IMR-90 (cell line): ENCODE results near the gene TNFRSF11A.

Experiments used
- POLR2A ChIP-seq: IDR thresholded peaks from 2 replicates; pipeline ENCODE4 v1.6.1; 2012; ENCODE audit warnings: mild to moderate bottlenecking, low read depth, low read length
- RAD21 ChIP-seq: IDR thresholded peaks from 2 replicates; pipeline ENCODE4 v1.6.1; 2012; ENCODE audit warnings: low read length, improper control_type of control experiment
- TF ChIP-seq, protein P1 (sequence below): conservative IDR thresholded peaks from 2 replicates; pipeline ENCODE4 v1.5.1; 2012; ENCODE audit warnings: mild to moderate bottlenecking, low read depth, low read length, improper control_type of control experiment

DNA sequence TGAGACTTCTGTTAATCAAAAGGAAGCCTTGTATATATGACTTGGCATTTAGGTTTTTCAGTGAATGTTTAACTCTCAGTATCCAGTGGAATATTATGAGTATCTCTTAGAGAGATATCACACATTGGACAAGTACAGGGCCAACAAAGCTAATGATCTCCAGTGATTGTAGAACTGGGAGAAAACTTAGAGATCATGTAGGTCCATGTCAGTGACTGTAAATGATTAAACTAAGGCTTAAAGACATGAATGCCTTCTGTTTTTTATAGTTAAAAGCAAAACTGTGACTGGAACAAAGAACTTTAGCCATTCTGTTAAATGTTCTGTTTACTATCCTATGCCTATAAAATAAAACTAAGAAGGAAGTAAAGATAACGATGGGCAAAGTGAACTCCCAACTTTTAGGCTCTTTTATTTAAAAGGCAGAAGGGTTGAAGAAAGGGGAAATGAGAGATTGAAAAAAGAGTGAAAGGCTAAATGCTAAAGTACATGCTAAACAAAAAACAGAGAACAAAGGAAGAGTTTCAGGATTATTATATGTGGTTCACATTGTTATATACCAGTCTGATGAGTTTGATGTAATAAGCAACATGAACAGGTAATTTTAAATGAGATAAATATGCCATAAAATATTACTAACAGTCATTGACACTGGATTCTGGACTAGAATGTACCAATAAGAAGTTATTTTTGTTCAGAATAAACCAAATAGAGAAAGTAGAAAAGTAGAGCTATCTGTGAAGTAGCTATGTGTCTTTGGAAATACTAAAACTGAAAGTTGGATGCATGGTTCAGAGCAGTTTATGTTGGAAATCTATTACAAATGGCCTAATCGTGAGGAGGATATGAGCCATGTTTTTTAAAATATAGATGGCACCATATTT, 37.1 kb upstream of the TNFRSF11A start:
- TF ChIP-seq RAD21 (no peak), POLR2A (no peak)
- TF ChIP-seq, protein P1, sequence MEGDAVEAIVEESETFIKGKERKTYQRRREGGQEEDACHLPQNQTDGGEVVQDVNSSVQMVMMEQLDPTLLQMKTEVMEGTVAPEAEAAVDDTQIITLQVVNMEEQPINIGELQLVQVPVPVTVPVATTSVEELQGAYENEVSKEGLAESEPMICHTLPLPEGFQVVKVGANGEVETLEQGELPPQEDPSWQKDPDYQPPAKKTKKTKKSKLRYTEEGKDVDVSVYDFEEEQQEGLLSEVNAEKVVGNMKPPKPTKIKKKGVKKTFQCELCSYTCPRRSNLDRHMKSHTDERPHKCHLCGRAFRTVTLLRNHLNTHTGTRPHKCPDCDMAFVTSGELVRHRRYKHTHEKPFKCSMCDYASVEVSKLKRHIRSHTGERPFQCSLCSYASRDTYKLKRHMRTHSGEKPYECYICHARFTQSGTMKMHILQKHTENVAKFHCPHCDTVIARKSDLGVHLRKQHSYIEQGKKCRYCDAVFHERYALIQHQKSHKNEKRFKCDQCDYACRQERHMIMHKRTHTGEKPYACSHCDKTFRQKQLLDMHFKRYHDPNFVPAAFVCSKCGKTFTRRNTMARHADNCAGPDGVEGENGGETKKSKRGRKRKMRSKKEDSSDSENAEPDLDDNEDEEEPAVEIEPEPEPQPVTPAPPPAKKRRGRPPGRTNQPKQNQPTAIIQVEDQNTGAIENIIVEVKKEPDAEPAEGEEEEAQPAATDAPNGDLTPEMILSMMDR: no peak
